SK-N-SH treated with all-trans-retinoic acid at 6 μM for 48 hours (cell line): ENCODE results near the gene SHROOM1.

Source experiments
- ATAC-seq: fragments of 200-7000 bp; cut with Tn5 transposase; 3 replicates; pipeline ENCODE4 v1.9.1; 2020; ENCODE audit warnings: mild to moderate bottlenecking, moderate library complexity
- ARNTL ChIP-seq: fragments of 450-650 bp; formaldehyde crosslinking; IDR thresholded peaks from 2 replicates; pipeline ENCODE4 v1.5.0; 2020; ENCODE audit warnings: low read depth, mild to moderate bottlenecking, moderate library complexity, borderline replicate concordance
- BACH2 ChIP-seq: fragments of 250-450 bp; sonication (Bioruptor Pico); IDR thresholded peaks from 2 replicates; pipeline ENCODE4 v1.9.0; 2021; ENCODE audit warnings: mild to moderate bottlenecking, borderline replicate concordance
- CREB5 ChIP-seq: fragments of 250-450 bp; sonication (Bioruptor Pico); IDR thresholded peaks from 2 replicates; pipeline ENCODE4 v1.5.1; 2020; ENCODE audit warnings: low read depth, mild to moderate bottlenecking, moderate library complexity
- CSDC2 ChIP-seq: fragments of 250-450 bp; sonication (Bioruptor Pico); IDR thresholded peaks from 2 replicates; pipeline ENCODE4 v1.5.0; 2020; ENCODE audit warnings: mild to moderate bottlenecking, moderate library complexity
- CSRNP3 ChIP-seq: fragments of 250-450 bp; sonication (Bioruptor Pico); IDR thresholded peaks from 2 replicates; pipeline ENCODE4 v1.5.1; 2021; ENCODE audit warnings: mild to moderate bottlenecking, moderate library complexity
- ESRRG ChIP-seq: fragments of 250-450 bp; sonication (Bioruptor Pico); IDR thresholded peaks from 2 replicates; pipeline ENCODE4 v1.6.1; 2021; ENCODE audit warnings: mild to moderate bottlenecking
- GLIS3 ChIP-seq: fragments of 250-450 bp; sonication (Bioruptor Pico); IDR thresholded peaks from 2 replicates; pipeline ENCODE4 v1.5.0; 2020; ENCODE audit warnings: mild to moderate bottlenecking, moderate library complexity
- ISL1 ChIP-seq: fragments of 250-450 bp; sonication (Bioruptor Pico); IDR thresholded peaks from 2 replicates; pipeline ENCODE4 v2.1.2; 2022; ENCODE audit warnings: mild to moderate bottlenecking, moderate library complexity
- OSR1 ChIP-seq: fragments of 250-450 bp; sonication (Bioruptor Pico); IDR thresholded peaks from 2 replicates; pipeline ENCODE4 v1.8.0; 2022; ENCODE audit warnings: moderate library complexity, mild to moderate bottlenecking, inconsistent platforms
- PATZ1 ChIP-seq: fragments of 250-450 bp; sonication (Bioruptor Pico); IDR thresholded peaks from 2 replicates; pipeline ENCODE4 v1.8.0; 2020; ENCODE audit warnings: mild to moderate bottlenecking, moderate library complexity, borderline replicate concordance
- PPARA ChIP-seq: fragments of 250-450 bp; sonication (Bioruptor Pico); IDR thresholded peaks from 2 replicates; pipeline ENCODE4 v1.5.0; 2020; ENCODE audit warnings: mild to moderate bottlenecking, borderline replicate concordance
- RARB ChIP-seq: fragments of 250-450 bp; sonication (Bioruptor Pico); IDR thresholded peaks from 2 replicates; pipeline ENCODE4 v1.8.0; 2021; ENCODE audit warnings: mild to moderate bottlenecking, moderate library complexity
- SNAI2 ChIP-seq: fragments of 250-450 bp; sonication (Bioruptor Pico); IDR thresholded peaks from 2 replicates; pipeline ENCODE4 v1.5.0; 2020; ENCODE audit warnings: mild to moderate bottlenecking, moderate library complexity
- TCF4 ChIP-seq: fragments of 250-450 bp; sonication (Bioruptor Pico); IDR thresholded peaks from 2 replicates; pipeline ENCODE4 v1.8.0; 2021; ENCODE audit warnings: mild to moderate bottlenecking, moderate library complexity, borderline replicate concordance
- TSHZ2 ChIP-seq: fragments of 250-450 bp; sonication (Bioruptor Pico); IDR thresholded peaks from 2 replicates; pipeline ENCODE4 v1.5.0; 2020; ENCODE audit warnings: mild to moderate bottlenecking, moderate library complexity
- ZC3H10 ChIP-seq: fragments of 250-450 bp; sonication (Bioruptor Pico); IDR thresholded peaks from 2 replicates; pipeline ENCODE4 v1.5.1; 2021; ENCODE audit warnings: mild to moderate bottlenecking, moderate library complexity
- ZFP3 ChIP-seq: fragments of 250-450 bp; sonication (Bioruptor Pico); IDR thresholded peaks from 2 replicates; pipeline ENCODE4 v1.5.0; 2020; ENCODE audit warnings: mild to moderate bottlenecking, moderate library complexity
- ZNF70 ChIP-seq: fragments of 450-650 bp; formaldehyde crosslinking; IDR thresholded peaks from 2 replicates; pipeline ENCODE4 v1.5.0; 2020; ENCODE audit warnings: mild to moderate bottlenecking, moderate library complexity

The SHROOM1 gene

DNA sequence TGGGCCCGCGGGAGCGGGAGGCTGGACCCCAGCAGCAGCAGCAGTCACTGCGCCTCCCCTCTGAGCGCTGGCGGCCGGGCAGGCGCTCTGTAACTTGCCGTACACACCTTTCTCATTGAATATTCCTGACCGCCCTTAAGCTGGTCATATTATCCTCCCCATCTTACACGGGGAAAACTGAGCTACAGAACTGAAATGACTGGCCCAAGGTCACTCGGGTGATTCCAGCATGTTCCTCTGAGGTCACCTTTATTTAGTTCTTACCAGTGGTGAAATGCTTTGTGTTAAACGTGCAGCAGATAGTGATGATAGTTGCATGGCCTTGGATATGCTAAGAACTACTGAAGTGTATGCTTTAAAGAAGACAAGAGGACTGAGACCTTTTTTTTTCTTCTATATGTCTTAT is 36.6 kb upstream of the SHROOM1 start (continued):
- TF ChIP-seq CSDC2 (CRISPR knock-in tag) (no peak), ZC3H10 (CRISPR knock-in tag) (no peak), GLIS3 (no peak)

DNA sequence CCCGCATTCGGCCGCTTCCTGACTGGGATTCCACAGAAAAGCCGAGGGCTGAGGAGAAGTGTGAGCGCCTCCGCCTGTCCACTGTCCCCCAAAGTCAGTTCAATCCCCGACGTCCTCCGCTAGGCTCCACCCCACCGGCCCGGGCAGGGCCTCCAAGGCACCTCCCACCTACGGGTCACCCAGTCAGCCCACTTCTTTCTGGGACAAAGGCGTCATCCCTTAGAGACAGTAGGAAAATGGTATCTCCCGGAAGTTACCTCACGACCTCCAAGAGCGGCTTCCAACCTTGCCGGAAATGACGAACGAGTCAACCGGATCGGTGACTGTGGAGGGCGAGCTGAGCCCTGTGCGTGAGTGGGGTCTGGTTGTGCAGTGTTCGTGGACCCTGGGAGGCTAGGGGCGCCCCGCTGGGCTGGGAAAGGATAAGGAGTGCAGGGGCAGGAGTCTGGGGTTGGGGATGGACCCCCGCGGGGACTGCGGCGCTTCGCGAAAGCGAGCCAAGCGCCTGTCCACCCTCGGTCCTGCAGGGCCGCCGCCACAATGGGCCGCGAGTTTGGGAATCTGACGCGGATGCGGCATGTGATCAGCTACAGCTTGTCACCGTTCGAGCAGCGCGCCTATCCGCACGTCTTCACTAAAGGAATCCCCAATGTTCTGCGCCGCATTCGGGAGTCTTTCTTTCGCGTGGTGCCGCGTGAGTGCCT is 36.0 kb upstream of the SHROOM1 start, which contains the start of the genes GDF9 and UQCRQ:
Gene GDF9, minus strand, starts transcription at position 128 of the 704 bp plus-strand sequence. CDS start 1,936 bp downstream, outside the sequence.
Gene UQCRQ, plus strand, starts transcription at position 301 of the 704 bp plus-strand sequence. Its CDS starts 240 bp downstream, at position 541.
- ATAC-seq = peak; percentile 97
- no peak for TF ChIP-seq ZFP3 (CRISPR knock-in tag)
- no peak for TF ChIP-seq ZC3H10 (CRISPR knock-in tag)
- TF ChIP-seq CREB5 (CRISPR knock-in tag) = no peak
- TF ChIP-seq TSHZ2 (CRISPR knock-in tag) = 0 out of 2 replicates have a peak, but pooled peaks have one; percentile 24
- TF ChIP-seq ZNF70 = no peak
- TF ChIP-seq ESRRG = no peak
- no peak for TF ChIP-seq PPARA
- TF ChIP-seq ARNTL (CRISPR knock-in tag) = peak; percentile 59; the same call in 1 of the 2 replicates

DNA sequence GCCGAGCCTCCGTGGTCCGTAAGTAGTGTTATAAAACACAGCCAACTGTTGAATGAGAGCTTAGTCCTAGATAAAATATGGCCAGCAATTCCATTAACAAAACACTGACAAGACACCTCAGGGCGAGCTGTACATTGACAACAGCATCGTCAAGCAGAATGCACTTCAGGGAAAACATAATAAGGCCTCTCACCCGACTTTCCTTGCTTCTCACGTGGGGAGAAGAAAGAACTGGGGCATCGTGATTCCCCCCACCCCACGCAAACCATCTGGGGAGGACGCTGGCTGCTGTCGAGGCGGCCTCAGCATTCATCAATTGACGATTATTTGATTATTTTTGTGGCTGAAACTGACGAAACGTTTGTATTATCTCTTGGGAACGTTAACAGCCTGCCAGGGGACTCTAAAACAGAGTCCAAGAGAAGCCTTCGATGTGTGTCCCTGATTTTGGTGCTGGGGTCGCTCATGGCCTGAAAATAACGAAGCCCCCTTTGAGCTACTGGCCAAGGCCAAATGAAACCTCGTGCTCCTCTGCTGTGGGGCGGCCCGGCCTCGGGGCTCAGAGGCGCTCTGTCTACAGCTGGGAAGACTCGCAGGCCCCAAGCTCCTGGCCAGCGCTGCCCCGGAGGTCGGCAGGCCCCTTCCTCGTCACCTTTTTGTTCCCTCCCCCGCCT is 35.4 kb upstream of the SHROOM1 start:
- no peak for ATAC-seq
- TF ChIP-seq PATZ1 (CRISPR knock-in tag) (no peak), GLIS3 (no peak), CREB5 (CRISPR knock-in tag) (no peak), ESRRG (0 out of 2 replicates have a peak, but pooled peaks have one; percentile 16), BACH2 (CRISPR knock-in tag) (no peak), CSRNP3 (no peak), PPARA (no peak), ISL1 (CRISPR knock-in tag) (no peak), OSR1 (CRISPR knock-in tag) (no peak), RARB (CRISPR knock-in tag) (no peak), ZC3H10 (CRISPR knock-in tag) (no peak), TCF4 (CRISPR knock-in tag) (0 out of 2 replicates have a peak, but pooled peaks have one; percentile 17), ARNTL (CRISPR knock-in tag) (no peak), SNAI2 (CRISPR knock-in tag) (no peak), TSHZ2 (CRISPR knock-in tag) (no peak)
